HL-60/S4 treated with phorbol 12-myristate 13-acetate at 8.2 ng/mL for 4 days and 3 days (cell line): ENCODE results near the gene KLHDC3.

Source experiments
- in situ Hi-C: fragments of 300-500 bp; cut with MboI; formaldehyde crosslinking; loops from 2 replicates; pipeline ENCODE4 v1.15.0; 2022; ENCODE audit warnings: low sequenced_read_pairs

The KLHDC3 gene, protein sequence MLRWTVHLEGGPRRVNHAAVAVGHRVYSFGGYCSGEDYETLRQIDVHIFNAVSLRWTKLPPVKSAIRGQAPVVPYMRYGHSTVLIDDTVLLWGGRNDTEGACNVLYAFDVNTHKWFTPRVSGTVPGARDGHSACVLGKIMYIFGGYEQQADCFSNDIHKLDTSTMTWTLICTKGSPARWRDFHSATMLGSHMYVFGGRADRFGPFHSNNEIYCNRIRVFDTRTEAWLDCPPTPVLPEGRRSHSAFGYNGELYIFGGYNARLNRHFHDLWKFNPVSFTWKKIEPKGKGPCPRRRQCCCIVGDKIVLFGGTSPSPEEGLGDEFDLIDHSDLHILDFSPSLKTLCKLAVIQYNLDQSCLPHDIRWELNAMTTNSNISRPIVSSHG

DNA sequence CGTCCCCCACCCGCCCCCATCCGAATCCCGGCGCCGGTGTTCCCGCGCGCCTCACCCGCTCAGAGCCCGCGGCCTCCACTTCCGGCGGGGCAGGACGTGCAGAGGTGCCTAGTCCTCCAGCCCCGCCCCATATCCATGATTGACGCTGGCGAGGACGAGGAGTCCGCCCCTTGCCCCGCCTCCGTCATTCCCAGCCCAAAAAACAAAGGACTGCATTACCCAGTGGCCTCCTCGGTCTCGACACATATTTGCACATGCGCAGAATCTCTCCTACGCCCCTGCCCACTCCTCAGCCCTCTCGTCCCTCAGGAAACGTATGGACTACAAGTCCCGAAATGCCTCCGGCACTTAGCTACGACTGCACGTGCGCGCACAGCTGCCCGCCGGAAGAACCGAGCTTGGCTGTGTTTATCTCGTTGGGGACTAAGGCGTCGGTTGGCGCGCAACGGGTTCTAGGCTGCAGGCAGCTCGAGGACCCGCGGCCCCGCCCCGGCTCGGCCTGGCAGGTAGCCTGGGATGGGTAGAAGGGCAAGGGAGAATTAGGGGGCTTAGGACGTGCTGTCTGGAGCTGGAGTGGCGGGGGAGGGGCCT, at the start of gene KLHDC3, which contains the start of gene MEA1:
TSS of gene KLHDC3 (plus strand) at position 407 of the 591 bp plus-strand sequence. CDS start 2,944 bp downstream, outside the sequence.
TSS of gene MEA1 (minus strand) at position 104 of the 591 bp plus-strand sequence. CDS start 133 bp downstream, outside the sequence.
- in situ Hi-C loops = no loop called here

DNA sequence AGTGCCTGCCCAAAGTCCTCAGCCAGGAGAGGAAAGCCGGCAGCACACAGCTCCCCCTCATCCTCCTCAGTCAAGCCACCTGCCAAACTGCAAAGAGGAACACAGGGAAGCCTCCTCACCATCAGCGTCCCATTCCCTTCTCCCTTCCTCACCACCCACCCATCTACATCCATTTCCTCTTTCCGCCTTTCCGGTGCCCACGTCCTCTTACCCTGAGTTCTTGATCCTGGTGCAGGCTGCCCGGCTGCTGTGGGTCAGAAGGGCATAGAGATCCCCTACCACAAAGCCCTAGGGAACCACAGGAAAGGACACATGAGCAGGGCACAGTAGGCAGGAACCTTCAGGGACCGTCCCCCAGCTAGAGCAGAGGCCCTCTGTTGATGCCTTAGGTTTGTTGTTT, 47.5 kb upstream of the KLHDC3 start:
- in situ Hi-C loops = no loop called here

DNA sequence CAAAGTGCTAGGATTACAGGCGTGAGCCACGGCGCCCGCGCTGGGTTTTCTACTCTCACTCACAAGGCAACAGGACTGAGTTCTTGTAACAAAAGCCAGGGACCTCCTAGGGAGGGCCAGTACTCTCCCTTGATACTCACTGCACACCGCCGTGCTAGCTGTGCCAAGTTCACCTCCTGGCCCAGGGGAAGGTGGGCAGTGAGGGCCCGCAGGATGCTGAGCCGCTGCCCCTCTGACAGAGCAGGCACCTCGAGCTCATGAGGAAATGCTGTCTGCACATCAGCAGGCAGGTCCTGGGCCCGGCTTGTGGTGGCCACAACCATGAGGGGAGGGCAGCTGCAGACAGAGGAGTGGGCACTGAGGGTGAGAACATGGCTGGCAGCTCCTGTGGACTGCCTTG, 46.8 kb upstream of the KLHDC3 start:
- in situ Hi-C loops = no loop called here

DNA sequence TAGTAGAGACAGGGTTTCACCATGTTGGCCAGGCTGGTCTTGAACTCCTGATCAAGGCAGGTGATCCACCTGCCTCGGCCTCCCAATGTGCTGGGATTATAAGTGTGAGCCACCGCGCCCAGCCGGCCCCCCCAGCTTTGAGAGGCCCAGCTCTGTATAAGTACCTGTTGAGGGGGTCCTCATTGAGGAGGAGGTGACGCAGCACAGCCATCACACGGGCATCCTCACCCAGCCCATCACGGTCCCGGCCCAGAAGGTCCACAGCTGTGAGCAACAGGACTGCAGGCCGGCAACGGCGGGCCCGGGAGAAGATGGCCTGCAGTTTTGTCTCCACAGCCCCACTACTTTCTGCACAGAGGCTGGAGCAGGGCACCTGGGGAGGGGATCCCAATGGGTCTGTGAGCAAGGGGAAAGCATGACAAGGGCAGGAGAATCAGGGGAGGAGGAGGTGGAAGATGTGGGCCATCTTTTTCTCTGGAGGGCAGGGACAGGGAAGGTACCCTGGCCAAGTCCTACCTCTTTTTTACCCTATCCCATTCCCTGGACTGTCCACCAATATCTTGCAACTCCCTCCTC, 45.8 kb upstream of the KLHDC3 start:
- in situ Hi-C loops = no loop called here

DNA sequence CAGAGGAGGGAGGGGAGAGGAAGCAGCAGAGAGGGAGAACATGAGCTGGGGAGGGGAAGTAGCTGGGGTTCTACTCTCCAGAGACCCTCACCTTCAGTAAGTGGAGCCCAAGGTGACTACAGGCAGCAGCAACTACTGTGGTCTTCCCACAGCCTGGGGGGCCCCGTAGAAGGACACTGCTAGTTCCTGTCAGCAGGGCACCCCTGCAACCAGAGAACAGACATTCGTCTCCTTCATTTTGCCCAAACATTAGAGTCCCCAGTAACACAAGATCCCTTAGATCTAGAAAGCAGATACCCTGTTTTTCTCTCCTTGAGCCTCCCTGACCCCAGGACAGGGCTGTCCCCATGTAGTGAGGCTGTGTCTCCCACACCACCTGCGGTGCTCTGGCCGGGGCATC, 45.3 kb upstream of the KLHDC3 start:
- in situ Hi-C loops = no loop called here

DNA sequence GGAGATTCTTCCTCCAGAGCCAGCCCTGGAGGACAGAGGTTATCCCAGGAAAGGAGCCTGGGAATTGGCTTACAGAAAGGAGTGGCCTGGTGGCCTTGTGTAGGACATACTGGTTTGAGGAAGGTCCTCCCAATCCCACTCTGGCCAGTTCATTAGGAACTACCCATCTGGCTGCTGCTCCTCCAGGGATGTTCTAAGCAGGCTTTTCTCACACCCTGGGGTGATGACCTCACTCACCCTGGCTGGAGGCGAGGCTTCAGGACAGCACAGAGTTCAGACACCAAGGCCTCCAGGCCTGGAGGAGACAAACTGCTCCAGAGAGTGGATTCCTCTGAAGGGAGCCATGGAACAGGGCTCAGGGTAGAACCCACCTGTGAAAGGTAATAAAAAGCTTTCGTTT, 44.6 kb upstream of the KLHDC3 start:
- in situ Hi-C loops = no loop called here

DNA sequence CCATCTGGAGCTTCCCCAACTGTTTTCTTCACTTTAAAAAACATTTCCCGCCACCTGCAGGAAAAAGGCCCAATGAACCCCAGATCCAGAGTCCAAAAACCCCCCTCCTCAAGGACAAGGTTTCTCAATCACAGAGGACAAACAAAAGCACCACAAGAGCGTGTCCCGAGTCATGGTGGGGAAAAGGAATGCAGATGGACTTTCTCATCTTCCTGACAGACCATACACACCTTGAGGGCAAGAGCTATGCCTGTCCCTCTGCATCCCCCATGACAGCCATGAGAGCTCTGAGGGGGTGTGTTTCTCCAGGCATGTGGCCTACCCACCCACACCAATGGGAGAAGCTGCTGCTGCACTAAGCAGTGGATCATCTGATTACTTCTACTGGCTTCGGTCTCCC, 44.1 kb upstream of the KLHDC3 start:
- in situ Hi-C loops = no loop called here

DNA sequence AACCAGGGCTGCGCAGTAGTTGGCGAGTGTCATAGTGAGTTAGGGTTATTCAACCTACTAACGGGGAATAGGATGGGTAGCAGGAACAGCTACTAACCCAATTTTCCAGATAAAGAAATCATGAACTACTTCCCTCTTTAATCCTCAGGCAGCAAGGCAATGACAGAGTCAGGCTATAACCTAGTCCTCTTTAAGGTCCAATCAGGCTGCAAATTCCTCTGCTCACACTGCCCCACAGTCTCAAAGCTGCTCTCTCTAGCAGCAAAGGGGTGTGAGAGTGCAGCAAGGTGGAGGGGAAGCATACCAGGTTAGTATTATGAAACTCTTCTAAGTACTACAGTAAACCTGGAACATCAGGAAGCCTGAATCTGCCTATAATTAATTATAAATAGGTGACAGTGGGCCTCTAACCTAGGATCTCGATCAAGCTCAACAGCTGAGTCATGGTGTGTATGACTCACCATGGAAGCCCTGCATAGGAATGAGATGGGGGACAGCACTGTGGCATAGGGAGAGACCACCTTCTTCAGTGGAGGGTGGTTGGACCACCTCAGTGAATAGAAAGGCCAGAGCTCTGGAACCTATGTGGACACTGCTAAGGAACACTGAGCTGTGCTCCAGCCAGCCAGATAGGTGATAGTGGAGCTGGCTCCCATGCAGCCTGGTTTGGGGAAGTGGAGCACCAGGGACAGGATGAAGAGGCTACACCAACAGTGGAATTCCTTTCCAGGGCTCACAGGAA, 43.0 kb upstream of the KLHDC3 start:
- in situ Hi-C loops = no loop called here

DNA sequence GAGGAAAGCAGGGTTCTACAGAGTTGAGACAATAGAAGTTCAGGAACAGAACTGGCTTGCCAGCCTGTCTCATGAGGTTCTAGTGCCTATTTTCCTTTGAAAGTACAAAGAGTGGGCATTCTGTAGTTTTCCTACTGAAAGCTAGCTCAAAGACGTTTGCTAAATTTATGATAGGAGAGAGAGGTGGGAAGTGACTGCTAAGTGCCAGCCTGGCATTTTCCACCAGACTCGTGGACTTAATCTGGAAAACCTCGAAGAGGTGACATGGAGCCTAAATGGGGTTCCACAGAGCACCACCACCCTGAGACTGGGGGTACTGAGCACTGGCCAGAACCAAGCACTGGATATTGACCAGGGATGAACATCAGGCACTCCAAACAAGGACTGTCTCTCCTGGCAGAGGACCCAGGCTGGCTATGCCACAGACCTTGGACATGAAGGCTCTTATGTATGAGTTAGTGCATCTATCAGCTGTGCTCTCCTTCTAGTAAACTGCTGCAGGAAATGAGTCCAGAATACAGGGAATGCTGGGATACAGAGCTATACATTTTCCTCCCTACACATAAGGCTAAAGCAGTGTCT, 42.2 kb upstream of the KLHDC3 start:
- in situ Hi-C loops = no loop called here

DNA sequence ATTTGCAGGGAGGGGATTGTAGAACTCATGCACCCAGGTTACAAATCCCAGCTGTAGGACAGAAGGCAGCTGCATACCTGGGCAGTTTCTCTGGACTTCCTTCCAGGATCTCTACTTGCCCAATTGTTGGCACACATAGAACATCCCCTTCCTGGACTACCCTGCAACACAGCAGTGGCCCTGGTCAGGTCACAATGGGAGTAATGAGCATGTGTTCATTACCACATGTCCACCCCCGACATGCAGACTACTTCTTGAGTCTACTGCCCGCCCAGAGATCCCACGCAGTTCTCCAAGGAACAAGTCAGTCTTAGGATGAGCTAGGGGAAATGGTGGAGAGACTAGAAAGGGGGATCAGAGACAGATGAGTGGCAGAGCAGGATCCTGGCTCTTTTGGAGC, 40.1 kb upstream of the KLHDC3 start:
- in situ Hi-C loops = no loop called here

DNA sequence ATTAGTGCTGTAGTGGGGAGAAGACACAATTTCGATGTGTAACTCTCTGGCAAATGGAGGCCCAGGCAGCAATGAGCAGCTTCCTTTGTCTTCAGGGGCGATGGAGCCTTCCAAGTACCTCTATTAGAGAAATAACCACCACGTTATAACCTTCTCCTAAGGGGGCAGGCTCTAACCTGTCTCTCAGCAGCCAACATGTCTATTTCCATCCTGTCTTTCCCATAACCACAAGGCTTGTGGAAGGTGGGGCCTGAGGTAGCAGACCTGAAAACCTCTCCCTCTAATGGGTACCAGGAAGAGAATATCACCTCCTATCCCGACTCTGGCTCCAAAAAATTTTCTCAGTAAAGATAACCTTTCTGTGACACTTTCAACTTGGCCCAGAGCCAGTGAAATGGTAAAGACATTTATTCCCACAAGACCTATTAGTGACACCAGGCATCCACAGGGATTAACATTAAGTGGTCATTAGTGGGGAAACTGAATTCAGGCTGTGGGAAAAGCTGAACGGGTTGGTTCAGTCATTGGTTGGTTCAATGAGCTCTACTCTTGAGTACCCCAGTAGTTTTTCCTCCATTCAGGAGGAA, 39.0 kb upstream of the KLHDC3 start:
- in situ Hi-C loops = no loop called here

DNA sequence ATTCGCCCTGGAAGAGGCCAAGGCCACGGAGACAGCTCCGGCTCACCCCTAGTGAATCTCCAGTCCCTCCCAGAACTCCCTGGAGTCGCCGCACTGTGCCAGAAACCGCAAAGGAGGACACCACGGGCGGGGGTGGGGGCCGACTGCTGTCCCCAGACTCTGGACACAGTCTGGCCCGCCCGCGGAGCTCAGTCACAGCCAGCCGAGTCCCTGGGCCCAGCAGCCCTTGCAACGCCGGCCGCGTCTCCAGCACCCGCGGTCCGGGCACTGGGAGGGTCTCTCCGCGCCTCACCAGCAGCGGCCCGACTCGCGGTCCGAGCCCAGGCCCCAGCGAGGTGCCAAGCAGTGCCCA, 35.6 kb upstream of the KLHDC3 start:
- in situ Hi-C loops = no loop called here

DNA sequence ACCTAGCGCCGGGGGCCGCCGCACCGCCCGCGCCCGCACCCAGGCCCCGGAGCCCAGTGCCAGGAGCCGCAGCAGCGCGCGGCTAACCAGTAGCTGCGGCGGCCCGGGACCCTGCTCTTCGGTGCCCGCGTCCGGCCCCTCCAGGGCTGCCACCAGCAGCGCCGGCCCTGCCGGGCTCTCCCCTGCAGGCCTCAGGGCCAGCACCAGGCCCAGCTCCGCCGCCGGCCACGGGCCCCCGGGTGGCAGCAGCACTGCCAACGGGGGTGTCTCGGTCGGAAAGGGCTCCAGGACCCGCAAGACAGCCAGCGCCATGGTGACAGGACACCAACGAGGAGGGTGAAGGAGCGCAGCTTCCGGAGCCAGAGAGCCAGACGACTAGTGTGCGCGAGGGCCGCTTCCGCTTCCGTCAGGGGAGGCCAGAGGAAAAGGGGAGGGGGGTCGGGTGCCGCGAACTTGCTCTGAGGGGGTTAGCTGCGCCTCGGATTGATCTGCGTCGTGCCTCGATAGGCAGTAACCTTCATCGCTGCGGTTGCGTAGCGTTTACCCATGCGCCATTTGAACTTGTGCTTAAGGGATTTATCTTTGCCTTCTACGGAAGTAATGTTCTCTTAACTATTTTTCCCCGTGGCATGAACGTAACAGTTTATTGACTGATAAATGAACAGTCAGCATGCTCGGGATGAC, 35.1 kb upstream of the KLHDC3 start, which contains the start of gene PEX6:
TSS of gene PEX6 (minus strand) at position 343 of the 684 bp plus-strand sequence. CDS start at position 312, 31 bp downstream.
- in situ Hi-C loops = no loop called here

DNA sequence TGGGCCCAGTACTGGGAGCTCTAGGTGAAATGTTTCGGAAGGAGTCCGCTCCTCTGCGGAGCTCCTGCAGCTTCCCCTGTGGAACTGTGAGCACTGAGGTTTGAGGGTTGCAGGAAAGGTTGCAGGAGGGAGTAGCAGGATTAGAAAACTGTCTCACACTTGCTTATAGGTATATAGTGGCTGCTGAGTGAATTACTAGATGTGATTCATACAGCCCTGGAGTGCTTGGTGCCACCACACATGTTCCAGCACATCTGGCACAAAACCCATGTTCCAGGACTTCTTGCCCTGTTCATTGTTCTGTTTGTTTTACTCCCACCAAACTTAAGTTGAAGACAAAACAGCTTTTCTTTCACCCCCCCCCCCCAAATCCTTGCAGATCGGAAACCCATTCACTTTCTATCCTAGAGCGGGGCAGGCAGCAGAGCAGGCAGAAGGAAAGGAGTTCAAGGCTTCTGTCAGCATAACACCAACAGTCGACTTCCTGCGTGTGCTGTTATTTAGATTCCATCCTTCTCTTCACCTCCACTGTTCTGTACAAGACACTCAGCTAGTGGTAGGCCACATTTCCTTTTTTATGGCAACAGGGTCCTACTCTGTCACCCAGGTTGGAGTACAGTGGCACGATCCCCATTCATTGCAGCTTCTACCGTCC, 34.4 kb upstream of the KLHDC3 start:
- in situ Hi-C loops = no loop called here

DNA sequence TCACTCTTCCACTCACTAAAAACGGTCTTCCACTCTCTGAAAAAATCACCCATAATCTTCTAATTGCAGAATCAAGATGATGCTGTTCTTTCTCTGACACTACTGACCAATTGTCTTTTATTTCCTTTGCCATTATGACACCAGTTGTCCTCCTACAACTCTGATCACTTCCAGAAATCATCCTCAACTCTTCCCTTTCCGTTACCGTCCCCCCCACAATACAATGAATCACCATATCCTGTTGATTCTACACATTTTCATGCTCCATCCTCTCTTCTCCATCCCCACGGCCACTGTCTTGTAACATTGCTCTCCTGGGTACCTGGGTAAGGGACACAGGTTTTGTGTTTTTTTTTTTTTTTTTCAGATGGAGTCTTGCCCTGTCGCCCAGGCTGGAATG, 32.2 kb upstream of the KLHDC3 start:
- in situ Hi-C loops = no loop called here

DNA sequence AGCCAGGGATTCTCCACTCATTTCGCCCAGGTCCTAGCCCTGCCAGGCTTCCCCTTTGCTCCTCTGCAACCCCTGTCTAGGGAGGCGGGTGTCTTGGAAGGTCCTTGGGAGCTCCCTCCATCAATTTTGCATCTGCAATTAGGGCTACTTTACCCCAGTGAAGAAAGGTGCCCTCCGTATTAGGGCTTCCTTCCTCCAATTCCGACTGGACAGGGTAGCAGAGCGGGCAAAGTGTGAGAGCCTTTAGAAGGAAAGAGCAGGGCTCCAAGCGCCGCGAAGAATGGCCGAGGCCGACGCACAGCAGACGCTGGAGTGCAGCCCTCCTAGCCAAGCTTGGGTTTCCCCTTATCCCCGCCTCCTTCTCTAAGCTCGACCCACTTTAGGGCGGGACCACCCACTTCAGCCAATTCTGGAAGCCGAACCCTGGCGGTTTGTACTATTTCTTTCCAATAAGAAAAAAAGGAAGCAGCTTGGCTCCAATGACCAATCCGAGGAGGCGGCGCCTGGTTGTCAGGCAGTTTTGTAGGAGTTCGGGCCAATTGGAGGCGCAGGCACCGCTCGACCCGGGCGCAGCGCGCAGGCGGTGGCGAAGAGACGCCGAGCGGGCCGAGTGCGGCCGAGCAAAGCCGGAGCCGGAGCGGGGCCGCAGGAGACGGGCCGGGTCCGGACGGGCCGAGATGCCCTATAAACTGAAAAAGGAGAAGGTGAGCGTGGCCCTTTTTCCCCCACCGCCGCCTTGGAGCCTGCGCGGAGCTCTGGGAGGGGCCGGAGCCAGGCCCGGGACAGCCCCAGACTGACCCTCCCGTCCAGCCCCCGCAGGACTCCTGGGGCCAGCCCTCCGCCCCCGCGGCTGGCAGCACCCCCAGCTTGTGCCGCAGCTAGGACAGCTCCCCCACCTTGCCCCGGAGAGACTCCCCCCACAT, 29.8 kb upstream of the KLHDC3 start, which contains the start of gene PPP2R5D:
TSS of gene PPP2R5D (plus strand) at position 570 of the 923 bp plus-strand sequence. CDS start at position 678, 108 bp downstream.
- in situ Hi-C loops = no loop called here

DNA sequence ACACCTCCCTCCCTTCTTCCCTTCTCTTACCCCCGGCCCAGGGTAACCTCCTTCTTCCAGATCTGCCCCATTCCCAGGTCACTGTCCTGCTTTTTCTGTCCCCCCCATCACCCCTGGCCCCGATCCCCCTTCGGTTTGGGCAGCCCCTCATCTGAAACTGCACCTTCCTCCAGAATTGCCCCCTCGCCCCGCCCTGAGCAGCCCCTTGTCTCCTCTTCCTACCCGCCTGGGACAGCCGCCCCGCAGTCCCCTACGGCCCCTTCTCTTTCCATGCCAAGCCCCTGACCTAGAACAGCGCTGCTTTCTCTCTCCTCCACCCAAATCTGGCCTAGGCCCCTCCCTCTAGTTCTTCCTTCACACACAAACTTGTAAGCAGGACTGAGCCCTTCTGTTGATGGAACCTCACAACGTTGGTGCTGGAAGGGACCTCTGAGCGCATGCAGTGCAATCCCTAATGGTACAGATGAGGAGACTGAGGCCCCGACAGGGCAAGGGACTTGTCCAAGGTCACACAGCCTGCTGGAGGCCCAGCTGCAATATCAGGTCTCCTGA, 29.0 kb upstream of the KLHDC3 start:
- in situ Hi-C loops = no loop called here
